Thoracic aorta (tissue), 2 donors: ENCODE results near the gene ELAVL1. TPM values are rescaled to one million over a fixed set of nuclear protein-coding genes. Genes with fewer than 3 reads are reported as not detected.

Experiments used
- ATAC-seq: fragments of 150-250 bp; one replicate; pipeline ENCODE4 v1.8.0; 2017; ENCODE audit warnings: low read depth; ENCODE audit not compliant: insufficient number of reproducible peaks, low FRiP score
- DNase-seq: peaks from one replicate; pipeline ENCODE4 v3.0.0-alpha.2; 2020; ENCODE audit warnings: low spot score
- H3K27ac ChIP-seq, 2 donors: fragments of 200-600 bp; sonication (generic); 1 replicate in 1 of 2; 2 replicates in 1 of 2; pipeline ENCODE4 v1.5.1; 2016; ENCODE audit warnings: mild to moderate bottlenecking in 2 of 2, moderate library complexity in 2 of 2
- H3K27me3 ChIP-seq: fragments of 200-600 bp; sonication (generic); replicated peaks from 2 replicates; pipeline ENCODE4 v1.6.0; 2016; ENCODE audit warnings: mild to moderate bottlenecking; ENCODE audit not compliant: insufficient read depth
- H3K36me3 ChIP-seq: fragments of 200-600 bp; sonication (generic); one replicate; pipeline ENCODE4 v1.5.1; 2016
- H3K4me1 ChIP-seq, 2 donors: fragments of 200-600 bp; sonication (generic); 1 replicate in 1 of 2; 2 replicates in 1 of 2; pipeline versions ENCODE4 v1.5.1 to v1.6.0; 2016; ENCODE audit warnings: low read depth in 2 of 2, mild to moderate bottlenecking in 1 of 2; ENCODE audit not compliant: control insufficient read depth in 1 of 2
- H3K4me3 ChIP-seq: fragments of 200-600 bp; sonication (generic); 2 replicates; pipeline ENCODE4 v1.5.1; 2016; ENCODE audit warnings: mild to moderate bottlenecking
- H3K9me3 ChIP-seq: fragments of 200-600 bp; sonication (generic); 2 replicates; pipeline ENCODE4 v1.5.1; 2016
- CTCF ChIP-seq: fragments of 200-600 bp; sonication (generic); IDR thresholded peaks from one replicate; pipeline ENCODE4 v1.5.1; 2019; ENCODE audit warnings: antibody characterized with exemption
- total RNA-seq, 2 donors: library from RNA; depleted of rRNA; stranded (reverse); fragments of >200 nt; gene quantifications; one replicate each; pipeline versions ENCODE4 v1.1.0 to v1.2.3, GENCODE V29; 2016

Gene ELAVL1
- total RNA-seq, 2 donors from 2014 or later = 33.6 to 39.2 TPM

GRCh38 chr19:8021374-8021773 is 15.9 kb upstream of the ELAVL1 start:
- Histone ChIP-seq H3K9me3 (no peaks in the 10 kb centered on the region), H3K4me1 (no peaks in the 10 kb centered on the region), H3K36me3 (no peaks in the 10 kb centered on the region), H3K4me3 (no peak overlapping the region), H3K27me3 (no peaks in the 10 kb centered on the region), H3K27ac (no peak overlapping the region)
- no peak for DNase-seq
- TF ChIP-seq CTCF = no peak
- ATAC-seq = no peak

GRCh38 chr19:8020681-8021080 is 15.2 kb upstream of the ELAVL1 start:
- Histone ChIP-seq H3K27me3 (no peaks in the 10 kb centered on the region), H3K4me1 (no peaks in the 10 kb centered on the region), H3K4me3 (no peak overlapping the region), H3K27ac (no peak overlapping the region), H3K36me3 (no peaks in the 10 kb centered on the region), H3K9me3 (no peaks in the 10 kb centered on the region)
- ATAC-seq (no peak), DNase-seq (no peak)
- no peak for TF ChIP-seq CTCF

GRCh38 chr19:8017808-8018207 is 12.4 kb upstream of the ELAVL1 start:
- DNase-seq (no peak), ATAC-seq (no peak)
- Histone ChIP-seq H3K36me3 (no peaks in the 10 kb centered on the region), H3K27ac (no peak overlapping the region), H3K4me3 (no peak overlapping the region), H3K9me3 (no peaks in the 10 kb centered on the region), H3K27me3 (no peaks in the 10 kb centered on the region), H3K4me1 (no peaks in the 10 kb centered on the region)
- TF ChIP-seq CTCF = no peak

- H3K9me3 ChIP-seq = no peaks in the 10 kb centered on the region
- H3K27me3 ChIP-seq = no peaks in the 10 kb centered on the region
- peak; percentile 13 for ATAC-seq
- peak overlapping the region; percentile 85 for H3K4me3 ChIP-seq
- H3K4me1 ChIP-seq = peaks cover 29 to 46% of the 10 kb centered on the region in 2 donors
- DNase-seq = no peak
- H3K27ac ChIP-seq = no peak overlapping the region
- TF ChIP-seq CTCF = no peak
- no peaks in the 10 kb centered on the region for H3K36me3 ChIP-seq
These were observed 523 bp downstream of the ELAVL1 start for GRCh38 chr19:8004723-8005513.

- H3K36me3 ChIP-seq = no peaks in the 10 kb centered on the region
- no peaks in the 10 kb centered on the region for H3K9me3 ChIP-seq
- no peak overlapping the region for H3K27ac ChIP-seq
- ATAC-seq (no peak), DNase-seq (no peak)
- peaks cover 29 to 46% of the 10 kb centered on the region in 2 donors for H3K4me1 ChIP-seq
- H3K27me3 ChIP-seq = no peaks in the 10 kb centered on the region
- TF ChIP-seq CTCF = no peak
- H3K4me3 ChIP-seq = peak overlapping the region; percentile 85
These were observed 1.4 kb downstream of the ELAVL1 start for GRCh38 chr19:8004001-8004400.
